Activated CD4-positive, alpha-beta T cell treated with anti-CD3 and anti-CD28 coated beads, Interleukin-2, Interleukin-6, amounts not matched to agents 100 ng/mL and 50 ng/mL, durations not matched to agents 16 hours and 8 hours (primary cell): Measurements from ENCODE around the gene ZNF518B.
"Not testable (repeated sequence)": the region's sequence is repeated elsewhere in the genome, so short reads cannot be mapped to it uniquely, and the experiment has no call there.

Source experiments
- DNase-seq: peaks from one replicate; pipeline ENCODE4 v3.0.0-alpha.2; 2020

ZNF518B gene

GRCh38 chr4:10456595-10457254 lies 501 bp downstream of the ZNF518B start:
- peak; percentile 66 for DNase-seq

- DNase-seq: no peak
Observed at GRCh38 chr4:10456260-10456594, 999 bp downstream of the ZNF518B start.

- no peak for DNase-seq
Observed at GRCh38 chr4:10455133-10455532, 2.1 kb downstream of the ZNF518B start.

- DNase-seq: no peak
Observed at GRCh38 chr4:10454726-10455125, 2.5 kb downstream of the ZNF518B start.

GRCh38 chr4:10454121-10454520 lies 3.1 kb downstream of the ZNF518B start:
- no peak for DNase-seq

- DNase-seq: no peak
Observed at GRCh38 chr4:10448991-10449390, 8.2 kb downstream of the ZNF518B start.

- DNase-seq: no peak
Observed at GRCh38 chr4:10442976-10443375, 14.2 kb downstream of the ZNF518B start.

- DNase-seq: no peak
Observed at GRCh38 chr4:10441512-10441911, 15.7 kb downstream of the ZNF518B start.

GRCh38 chr4:10438924-10439323 lies 18.3 kb downstream of the ZNF518B start:
- DNase-seq: peak; percentile 11

- no peak for DNase-seq
Observed at GRCh38 chr4:10437735-10438134, 19.5 kb downstream of the ZNF518B start.

- DNase-seq: not testable (repeated sequence)
Observed at GRCh38 chr4:10427680-10428079, 29.5 kb downstream of the ZNF518B start.

- no peak for DNase-seq
Observed at GRCh38 chr4:10421344-10422055, 35.7 kb downstream of the ZNF518B start.

GRCh38 chr4:10417740-10418139 lies 39.5 kb downstream of the ZNF518B start:
- DNase-seq: no peak

GRCh38 chr4:10416441-10416840 lies 40.8 kb downstream of the ZNF518B start:
- DNase-seq: no peak

GRCh38 chr4:10413177-10413576 lies 44.0 kb downstream of the ZNF518B start:
- no peak for DNase-seq

- no peak for DNase-seq
Observed at GRCh38 chr4:10405672-10406071, 51.6 kb downstream of the ZNF518B start.

- peak; percentile 27 for DNase-seq
Observed at GRCh38 chr4:10403633-10404445, 53.4 kb downstream of the ZNF518B start.

GRCh38 chr4:10395971-10396580 lies 61.1 kb downstream of the ZNF518B start:
- DNase-seq: no peak
